HG03460 (cell line): Measurements from ENCODE around the gene CENPF.

Experiments used
- ATAC-seq: cut with Tn5 transposase; IDR thresholded peaks from one replicate; pipeline ENCODE4 v1.9.1; 2021; ENCODE audit not compliant: unreplicated experiment

Gene CENPF

DNA sequence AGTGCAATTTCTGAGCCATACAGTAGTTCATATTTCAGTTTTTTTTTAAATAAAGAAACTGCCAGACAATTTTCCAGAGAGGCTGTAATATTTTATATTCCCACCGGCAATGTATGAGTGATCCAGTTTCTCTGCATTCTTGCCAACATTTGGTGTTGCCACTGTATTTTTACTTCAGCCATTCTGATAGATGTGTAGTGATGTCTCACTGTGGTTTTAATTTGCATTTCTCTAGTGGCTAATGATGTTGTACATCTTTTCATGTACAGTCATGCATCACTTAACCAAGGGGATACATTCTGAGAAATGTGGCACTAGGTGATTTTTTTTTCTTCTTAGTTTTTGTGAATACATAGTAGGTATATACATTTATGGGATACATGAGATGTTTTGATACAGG is 99.6 kb downstream of the CENPF start:
- ATAC-seq = no peak

GRCh38 chr1:214707306-214708087 is 104.5 kb downstream of the CENPF start:
- ATAC-seq = no peak

DNA sequence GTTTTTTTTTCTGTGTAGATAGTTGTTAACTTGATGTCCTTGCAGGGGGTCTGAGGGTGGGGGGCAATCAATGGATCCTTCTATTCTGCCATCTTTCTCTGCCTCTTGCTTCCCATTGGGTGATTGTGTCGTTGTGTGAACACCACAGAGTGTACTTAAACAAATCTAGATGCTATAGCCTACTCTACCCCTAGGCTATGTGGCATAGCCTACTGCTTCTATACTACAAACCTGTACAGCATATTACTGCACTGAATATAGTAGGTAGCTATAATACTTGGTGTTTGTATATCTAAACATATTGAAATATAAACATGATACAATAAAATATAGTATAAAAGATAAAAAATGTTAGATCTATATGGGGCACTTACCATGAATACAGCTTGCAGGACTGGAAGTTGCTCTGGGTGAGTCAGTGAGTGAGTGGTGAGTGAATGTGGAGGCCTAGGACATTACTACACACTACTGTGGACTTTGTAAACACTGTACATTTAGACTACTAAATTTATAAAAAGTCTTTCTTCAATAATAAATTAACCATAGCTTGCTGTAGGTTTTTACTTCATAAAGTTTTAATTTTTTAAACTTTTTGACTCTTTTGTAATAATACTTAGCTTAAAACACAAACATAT is 105.4 kb downstream of the CENPF start:
- ATAC-seq = no peak

GRCh38 chr1:214709241-214709640 is 106.2 kb downstream of the CENPF start:
- no peak for ATAC-seq

- ATAC-seq = no peak
These were observed 109.7 kb downstream of the CENPF start for GRCh38 chr1:214712737-214713136.
